Cardiac septum (tissue), 1 donor: Measurements from ENCODE around the gene SMPX. TPM values are rescaled to one million over a fixed set of nuclear protein-coding genes. Genes with fewer than 3 reads are reported as not detected.

Experiments
- DNase-seq: peaks from one replicate; pipeline ENCODE4 v3.0.0-alpha.2; 2020; ENCODE audit warnings: low spot score
- intact Hi-C: fragments of 100-400 bp; cut with DNase I; formaldehyde crosslinking; loops from one replicate; pipeline ENCODE4 v1.14.0; 2022
- total RNA-seq: library from RNA; stranded (reverse); fragmentation: NEBNext Ultra II Directional; extraction: Animal tissue kit (Norgen Biotek cat#: 25700); gene quantifications from one replicate; pipeline ENCODE4 v1.2.1, GENCODE V29; 2021
- donor health status: DM: no; HTN: no; CAD: no.

SMPX gene
- total RNA-seq, 1 donor from 2014 or later = 732 TPM

DNA sequence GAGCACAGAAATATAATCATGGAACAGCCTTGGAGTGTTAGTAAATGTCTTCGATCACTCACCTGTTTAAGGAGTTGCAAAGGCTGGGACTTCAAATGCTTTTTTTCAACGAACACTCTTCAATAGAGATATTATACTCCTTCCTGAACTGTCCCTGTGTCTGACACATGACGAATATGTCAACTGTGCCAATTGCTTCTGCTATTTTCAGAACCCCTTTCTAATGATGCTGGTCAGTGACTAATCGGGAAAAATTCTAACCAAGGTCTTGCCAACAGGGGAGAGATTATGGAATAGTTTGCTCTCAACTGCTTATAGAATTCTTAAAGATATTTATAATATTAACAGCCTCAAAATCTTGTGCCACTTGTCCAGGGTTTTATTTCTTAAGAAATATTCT is 91.2 kb downstream of the SMPX start:
- DNase-seq = no peak
- intact Hi-C loops = loop anchor here (5.0 kb wide), 1 partner anchor 46 kb away; no protein-coding TSS in a partner anchor

DNA sequence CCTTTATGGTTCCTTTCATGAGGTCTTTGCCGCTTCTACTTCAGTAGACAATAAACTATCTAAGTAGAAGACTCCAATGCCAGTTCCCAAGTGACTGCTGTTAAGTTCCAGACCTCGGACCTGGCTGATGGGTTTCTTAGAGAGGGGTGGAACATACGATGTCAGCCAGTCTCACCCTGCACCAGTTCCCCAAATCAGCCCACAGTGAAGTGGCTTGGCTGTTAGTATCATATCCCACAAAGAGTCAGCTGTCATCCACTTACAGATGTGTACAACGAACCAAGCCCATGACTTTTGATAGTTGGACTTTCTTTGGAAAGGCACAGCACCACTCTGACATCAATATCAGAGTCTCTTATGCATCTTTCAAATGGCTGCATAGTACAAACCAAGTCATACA is 91.7 kb downstream of the SMPX start:
- DNase-seq = no peak
- intact Hi-C loops = loop anchor here (5.0 kb wide), 1 partner anchor 46 kb away; no protein-coding TSS in a partner anchor

DNA sequence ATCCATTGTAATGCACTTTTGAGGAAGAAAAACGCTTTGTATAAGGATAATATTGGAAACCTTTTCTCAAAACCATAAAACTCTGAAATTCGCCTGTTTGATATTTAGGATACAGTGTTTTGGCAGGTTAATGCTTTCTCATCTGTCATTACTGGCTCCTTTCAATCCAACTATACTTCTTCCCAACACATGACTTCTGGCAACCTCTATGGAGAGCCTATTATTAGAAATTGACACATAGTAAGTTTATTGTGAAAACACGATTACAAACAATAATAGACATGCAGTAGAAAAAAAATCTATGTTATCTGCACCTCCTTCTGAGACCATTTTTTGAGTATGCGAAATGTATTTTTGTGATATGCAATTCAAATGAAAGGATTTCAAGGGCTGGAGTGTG is 95.2 kb downstream of the SMPX start:
- DNase-seq = no peak
- intact Hi-C loops = no loop called here

DNA sequence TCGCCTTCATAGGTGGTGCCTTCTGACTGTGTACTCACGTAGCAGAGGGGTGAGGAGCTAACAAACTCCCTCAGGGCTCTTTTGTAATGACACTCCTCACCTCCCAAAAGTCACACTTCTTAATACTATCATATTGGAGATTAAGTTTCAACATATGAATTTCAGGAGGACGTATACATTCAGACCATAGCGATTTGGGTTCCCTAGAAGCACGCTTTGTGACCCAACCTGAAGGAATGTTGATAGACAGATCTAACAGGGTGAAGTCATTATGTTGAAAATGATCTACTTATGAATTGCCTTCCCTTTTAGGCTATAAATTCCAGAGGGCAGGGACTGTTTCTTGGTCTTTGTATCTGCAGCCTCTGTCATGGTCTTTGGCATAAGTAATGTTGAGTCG is 96.6 kb downstream of the SMPX start:
- DNase-seq = no peak
- intact Hi-C loops = no loop called here

DNA sequence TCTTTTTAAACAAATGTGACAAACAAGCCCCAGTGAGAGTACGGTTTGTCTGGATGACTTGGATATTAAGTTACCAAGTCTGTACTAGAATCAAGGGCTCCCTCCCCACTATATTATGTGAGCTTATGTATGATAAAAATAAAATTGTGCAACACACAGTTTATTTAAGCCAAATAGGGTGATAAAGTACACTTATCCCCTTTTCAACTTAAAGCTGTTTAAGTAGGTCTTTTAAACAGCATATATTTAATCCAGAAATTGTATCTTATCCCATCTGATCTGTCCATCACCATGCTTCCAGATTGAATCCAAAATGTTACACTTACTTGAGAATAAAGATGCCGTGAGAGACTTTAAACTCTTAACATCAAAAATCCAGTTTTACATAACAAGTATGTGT is 97.8 kb downstream of the SMPX start:
- intact Hi-C loops = no loop called here
- no peak for DNase-seq

DNA sequence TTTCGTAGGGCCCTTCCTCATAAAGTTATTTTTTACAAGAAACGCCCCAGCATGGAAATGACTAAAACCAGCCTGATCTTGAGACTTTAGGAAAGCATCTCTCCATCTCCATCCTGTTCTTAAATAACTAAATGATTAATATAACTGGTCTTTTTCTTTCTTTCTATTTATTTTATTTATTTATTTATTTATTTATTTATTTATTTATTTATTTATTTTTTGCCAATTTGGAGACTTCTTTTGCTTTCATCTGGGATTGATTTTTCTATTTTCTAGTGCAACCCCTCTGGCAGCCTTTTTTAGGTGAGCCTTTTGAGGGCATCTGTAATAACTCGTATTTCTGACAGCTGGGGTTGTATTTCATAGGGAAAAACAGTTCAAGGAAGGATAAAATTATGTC is 98.6 kb downstream of the SMPX start:
- intact Hi-C loops = no loop called here
- no peak for DNase-seq

DNA sequence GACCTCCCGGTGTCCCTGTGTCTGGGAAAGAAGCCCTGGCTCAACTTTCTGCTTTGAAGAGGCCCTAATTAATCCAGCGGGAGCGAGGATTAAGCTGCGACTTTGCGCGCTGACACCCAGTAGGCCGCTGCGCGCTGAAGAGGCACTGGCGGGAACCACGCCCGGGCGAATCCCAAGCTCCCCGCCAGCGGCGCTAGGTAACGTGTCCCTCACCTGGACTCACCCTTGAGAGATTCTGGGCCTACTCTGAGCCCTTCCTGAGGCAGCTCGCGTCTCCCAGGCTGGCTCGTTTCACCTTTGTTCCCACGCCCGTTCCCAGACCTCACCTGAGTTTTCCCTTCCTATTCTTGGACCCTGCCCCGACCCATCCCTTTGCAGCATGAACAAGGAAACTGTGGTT is 99.2 kb downstream of the SMPX start:
- DNase-seq = no peak

DNA sequence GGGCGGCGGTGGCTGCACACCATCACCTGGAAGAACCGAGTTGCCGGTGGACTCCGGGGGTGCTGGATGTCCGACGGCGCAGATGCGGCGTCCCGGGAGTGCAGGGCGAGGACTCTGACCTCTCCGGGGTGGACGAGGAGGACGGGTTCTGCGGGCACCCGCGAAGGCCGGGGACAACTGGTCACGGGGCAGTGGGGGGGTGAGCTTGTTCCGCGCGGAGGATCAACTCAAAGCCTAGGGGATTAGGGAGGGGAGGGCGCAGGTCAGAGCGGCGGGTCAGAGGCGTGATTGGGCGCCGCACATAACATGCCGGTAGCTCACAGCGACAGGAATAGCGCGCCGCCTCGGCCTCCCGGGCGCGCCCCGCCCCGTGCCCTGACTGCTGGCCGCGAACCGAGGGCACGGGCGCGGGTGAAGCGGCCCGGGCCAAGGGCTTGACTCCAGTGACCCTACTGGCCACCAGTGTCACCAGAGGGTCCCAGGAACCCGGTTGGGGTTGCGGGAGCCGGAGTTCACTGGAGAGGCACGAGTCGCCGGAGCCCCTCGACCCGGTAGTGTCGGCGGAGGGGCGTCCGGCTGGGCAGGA is 99.7 kb downstream of the SMPX start, which contains the start of gene KLHL34:
TSS of gene KLHL34 (minus strand) at position 179 of the 586 bp plus-strand sequence. CDS start 542 bp downstream, outside the sequence.
- intact Hi-C loops = no loop called here
- no peak for DNase-seq

More for the DNA sequence above, 99.2 kb downstream of the SMPX start:
- intact Hi-C loops = no loop called here

DNA sequence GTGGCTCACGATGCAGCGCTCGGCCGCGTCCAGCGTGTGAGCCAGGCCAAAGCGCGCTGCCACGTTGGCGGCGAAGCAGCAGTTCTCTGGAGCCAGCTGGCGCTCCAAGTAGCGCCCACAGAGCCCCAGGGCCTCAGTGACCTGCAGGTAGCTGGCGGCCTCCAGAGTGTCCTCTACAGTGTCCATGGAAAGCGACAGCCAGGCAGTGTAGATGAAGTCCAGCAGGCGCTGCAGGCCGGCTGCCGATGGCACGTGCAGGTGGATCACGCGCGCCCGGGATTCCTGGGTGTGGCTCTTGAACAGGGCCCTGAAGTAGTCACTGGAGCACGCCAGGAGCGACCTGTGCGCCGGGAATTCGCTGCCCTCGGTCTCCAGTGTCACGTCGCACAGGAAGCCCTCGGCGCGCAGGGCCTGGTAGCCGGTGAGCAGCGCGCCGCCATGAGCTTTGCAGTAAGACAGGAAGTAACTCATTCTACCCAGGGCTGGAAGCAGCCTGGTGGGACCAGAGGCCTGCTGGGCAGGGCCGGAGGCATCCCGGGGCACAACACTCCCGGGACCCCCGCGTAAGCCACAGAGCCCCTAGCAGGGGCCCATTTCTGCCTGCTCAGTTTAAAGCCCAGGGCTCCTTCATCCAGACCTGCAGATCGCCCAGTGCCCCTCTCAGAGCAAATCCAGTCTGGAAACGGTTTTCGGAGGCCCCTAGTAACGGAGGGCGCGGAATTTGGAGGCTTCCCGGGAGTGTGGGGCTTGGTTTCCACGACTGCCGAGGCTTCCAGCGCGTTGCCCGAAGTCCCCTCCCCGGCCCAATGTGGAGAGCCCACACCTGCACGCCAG is 100.4 kb downstream of the SMPX start:
- intact Hi-C loops = no loop called here
- DNase-seq = no peak

DNA sequence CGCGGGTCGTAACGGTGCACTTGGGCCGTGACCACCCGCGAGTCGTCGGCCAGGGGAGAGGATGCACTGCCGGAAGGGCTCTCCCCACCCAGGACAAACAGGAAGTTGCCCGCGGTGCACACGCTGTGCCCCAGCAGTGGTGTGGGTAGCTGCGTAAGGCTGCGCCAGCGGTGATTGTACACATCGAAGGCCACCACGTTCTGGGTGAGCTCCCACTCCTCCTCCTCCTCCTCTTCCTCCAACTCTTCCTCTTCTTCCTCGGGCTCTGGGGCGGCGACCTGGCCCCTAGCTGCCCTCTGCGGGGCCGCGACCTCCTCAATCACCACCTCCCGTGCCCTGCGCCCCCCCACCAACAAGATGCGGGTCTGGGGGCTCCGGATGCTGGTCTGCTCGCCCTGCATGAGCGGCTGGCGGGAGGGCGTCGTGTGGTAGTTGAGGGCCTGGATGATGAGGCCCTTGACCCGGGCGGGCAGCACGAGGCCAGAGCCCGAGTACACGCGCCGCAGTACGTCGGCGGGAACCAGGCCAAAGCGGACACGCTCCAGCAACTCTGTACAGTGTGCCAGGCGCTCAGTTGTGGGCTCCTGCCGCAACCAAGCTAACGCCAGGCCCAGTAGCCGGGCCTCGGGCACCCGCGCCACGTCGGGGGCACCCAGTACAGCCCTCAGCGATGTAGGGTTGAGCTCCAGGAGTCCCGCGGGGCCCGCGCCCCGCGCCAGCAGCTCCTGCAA is 101.2 kb downstream of the SMPX start:
- intact Hi-C loops = no loop called here
- no peak for DNase-seq

Other genes with a start within 250 kb of the SMPX start
- 9.1 TPM for gene KLHL34, start 99.8 kb downstream of the SMPX start, total RNA-seq
- 11.2 TPM for gene MBTPS2, start 81.5 kb upstream of the SMPX start, total RNA-seq
- 0.97 TPM for gene YY2, start 97.9 kb upstream of the SMPX start, total RNA-seq
- gene SMS, start 182.6 kb upstream of the SMPX start, total RNA-seq = 74.9 TPM